ENCODE data around the gene TMEM238. TPM values are rescaled to one million over a fixed set of nuclear protein-coding genes. Genes with fewer than 3 reads are reported as not detected.

TMEM238 gene
- total and polyA plus RNA-seq, 10 of the 15 experiments (the other 5 are each of a cell fraction or from before 2014, with no cell fraction given), result 0.05 to 16.9 (median 0.58) TPM; not detected in 1

- TF ChIP-seq DPF2 (IDR thresholded peaks at IDR 0.05) (no peak), NR2C1 (IDR thresholded peaks at IDR 0.05) (no peak), POLR2AphosphoS2 (IDR thresholded peaks at IDR 0.05; ENCODE audit: low read depth, low read length) (no peak), MXI1 (IDR thresholded peaks at IDR 0.05; ENCODE audit: low read depth, low read length) (no peak), TCF7 (IDR thresholded peaks at IDR 0.05; ENCODE audit: borderline replicate concordance) (no peak), EP300 (IDR thresholded peaks at IDR 0.05; ENCODE audit: borderline replicate concordance in 1 of 2, control insufficient read depth in 1 of 2, low read depth in 2 of 2, low read length in 2 of 2) (no peak)
Measured at GRCh38 chr19:55365964-55366363, 18.1 kb downstream of the TMEM238 start (continued).

GRCh38 chr19:55365245-55365644 is 18.8 kb downstream of the TMEM238 start:
- POLR2A ChIA-PET, result interaction anchor here (0.7 kb wide), 1 partner anchor 71 kb away, joined by 4 read pairs; no protein-coding TSS in a partner anchor
- ATAC-seq, result no peak
- H3K36me3 ChIP-seq (ENCODE audit: control insufficient read depth in 2 of 2, insufficient read depth in 2 of 2, low read length in 1 of 2), result no peaks in the 10 kb centered on the region
- H3K27ac ChIP-seq (ENCODE audit: control insufficient read depth, insufficient read depth), result no peak overlapping the region
- H3K9ac ChIP-seq (ENCODE audit: control insufficient read depth, insufficient read depth, low read length), result no peak overlapping the region
- RAD21 ChIA-PET (ENCODE audit: unreplicated experiment), result no interaction called here
- FAIRE-seq, result no peak
- no peak overlapping the region for H3K4me3 ChIP-seq
- H3K79me2 ChIP-seq (ENCODE audit: control insufficient read depth, insufficient read depth, low read length), result no peaks in the 10 kb centered on the region
- H3K27me3 ChIP-seq (replicated peaks in 1 of 2; ENCODE audit: control insufficient read depth in 2 of 2, insufficient read depth in 2 of 2, low read length in 1 of 2), result peaks cover 3 to 10% of the 10 kb centered on the region in 2 experiments; a peak in 3 of 4 replicates
- in situ Hi-C loops (cut with MboI), result no loop called here
- CTCF ChIA-PET, result no interaction called here
- no peak for DNase-seq (ENCODE audit: low read depth, low spot score)
- TF ChIP-seq ETV6 (conservative IDR thresholded peaks at IDR 0.05 in 1 of 2, IDR thresholded peaks at IDR 0.05 in 1 of 2; ENCODE audit: borderline replicate concordance in 1 of 2, low read depth in 1 of 2) (no peak), GATAD2B (conservative IDR thresholded peaks at IDR 0.05; ENCODE audit: low read depth) (no peak), SMAD5 (IDR thresholded peaks at IDR 0.05; ENCODE audit: low read depth) (no peak), RUNX3 (IDR thresholded peaks at IDR 0.05; ENCODE audit: low read length) (no peak), IRF4 (IDR thresholded peaks at IDR 0.05; ENCODE audit: low read depth, low read length) (no peak), ZBTB33 (IDR thresholded peaks at IDR 0.05) (no peak), USF2 (IDR thresholded peaks at IDR 0.05; ENCODE audit: borderline replicate concordance, low read depth, low read length) (no peak), PAX5 (IDR thresholded peaks at IDR 0.05; ENCODE audit: borderline replicate concordance, low read depth, low read length) (no peak), RAD51 (IDR thresholded peaks at IDR 0.05) (no peak), KAT2A (conservative IDR thresholded peaks at IDR 0.05; ENCODE audit: control insufficient read depth, low read depth, low read length) (no peak), KLF5 (IDR thresholded peaks at IDR 0.05; ENCODE audit: partially characterized antibody) (no peak), HSF1 (IDR thresholded peaks at IDR 0.05; ENCODE audit: low read depth, low read length) (no peak), TBL1XR1 (IDR thresholded peaks at IDR 0.05; ENCODE audit: low read depth, low read length) (no peak), MTA2 (IDR thresholded peaks at IDR 0.05; ENCODE audit: low read depth) (no peak), SP1 (IDR thresholded peaks at IDR 0.05; ENCODE audit: low read depth, low read length) (no peak), CEBPB (IDR thresholded peaks at IDR 0.05; ENCODE audit: borderline replicate concordance in 1 of 2, low read depth in 2 of 2, low read length in 2 of 2) (no peak)
- no peaks in the 10 kb centered on the region for H4K20me1 ChIP-seq (ENCODE audit: control insufficient read depth, insufficient read depth)
- no peak overlapping the region for H3K4me2 ChIP-seq (ENCODE audit: control insufficient read depth, insufficient read depth)
- no peak overlapping the region for H2AFZ ChIP-seq (ENCODE audit: control insufficient read depth, low read depth, low read length)
- no peaks in the 10 kb centered on the region for H3K4me1 ChIP-seq (ENCODE audit: control insufficient read depth, insufficient read depth, low read length)
- intact Hi-C loops (cut with micrococcal nuclease; ENCODE audit: unreplicated experiment), result no loop called here
- no TSS peak for BruUV-seq (replicated peaks)
- 13% methylated on average over 7 of the region's 8 CpGs for WGBS (ENCODE audit: insufficient coverage, insufficient replicate concordance, low lambda C conversion rate, missing lambda C conversion rate)
- no peaks in the 10 kb centered on the region for H3K9me3 ChIP-seq (replicated peaks; ENCODE audit: control insufficient read depth, insufficient read depth, low read length)
- SMC1A ChIA-PET (ENCODE audit: uncharacterized antibody, unreplicated experiment), result no interaction called here
